NCI-H1436 (cell line): ENCODE data around the gene RSPH6A.
"Not testable (repeated sequence)": the region's sequence is repeated elsewhere in the genome, so short reads cannot be mapped to it uniquely, and the experiment has no call there.

ENCODE experiments used
- DNase-seq: peaks from one replicate; lab custom pipeline; 2025; lab: John Stamatoyannopoulos, UW

RSPH6A gene

DNA sequence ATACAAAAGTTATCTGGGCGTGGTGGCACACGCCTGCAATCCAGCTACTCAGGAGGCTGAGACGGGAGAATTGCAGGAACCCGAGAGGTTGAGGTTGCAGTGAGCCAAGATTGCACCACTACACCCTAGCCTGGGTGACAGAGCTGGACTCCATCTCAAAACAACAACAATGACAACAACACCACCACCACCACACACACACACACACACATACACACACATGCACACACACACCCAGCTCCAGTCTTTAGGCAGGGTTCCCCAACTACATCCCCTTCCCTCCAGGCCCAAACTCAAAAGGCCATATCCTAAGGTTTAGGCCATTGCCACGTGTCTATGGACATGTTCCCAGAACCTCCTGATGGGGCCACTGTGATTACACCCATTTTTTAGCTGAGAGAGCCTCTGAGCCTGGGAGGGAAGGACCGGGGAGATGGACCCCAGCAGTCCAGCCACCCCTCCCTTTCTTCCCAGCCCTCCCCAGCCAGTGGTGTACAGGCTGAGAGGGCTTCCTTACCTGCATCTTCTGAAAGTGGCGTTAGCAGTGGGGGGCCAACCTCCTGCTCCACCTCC is 13.4 kb downstream of the RSPH6A start:
- no peak for DNase-seq

DNA sequence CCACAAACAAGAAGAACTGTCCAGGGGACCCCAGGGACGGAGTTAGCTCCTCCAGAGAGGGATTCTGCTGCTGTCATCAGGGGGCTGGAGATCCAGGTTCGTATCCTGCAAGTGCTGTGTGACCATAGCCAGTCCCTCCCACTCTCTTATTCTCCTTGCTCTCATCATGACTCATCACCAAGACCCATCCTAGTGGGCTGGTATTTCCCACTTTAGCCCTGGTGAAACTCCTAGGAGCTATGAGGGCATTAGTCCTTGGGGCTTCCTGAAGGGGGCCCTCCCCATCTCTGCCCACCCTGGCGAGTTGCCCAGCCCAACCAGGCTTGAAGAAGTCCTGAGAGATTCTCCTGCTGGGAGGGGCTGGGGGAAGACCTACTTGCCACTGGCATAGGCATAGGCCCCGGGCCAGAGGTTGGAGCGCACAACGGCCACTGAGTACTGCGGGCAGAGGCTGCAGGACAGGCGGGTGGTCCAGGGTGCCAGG is 15.0 kb downstream of the RSPH6A start:
- DNase-seq: no peak

DNA sequence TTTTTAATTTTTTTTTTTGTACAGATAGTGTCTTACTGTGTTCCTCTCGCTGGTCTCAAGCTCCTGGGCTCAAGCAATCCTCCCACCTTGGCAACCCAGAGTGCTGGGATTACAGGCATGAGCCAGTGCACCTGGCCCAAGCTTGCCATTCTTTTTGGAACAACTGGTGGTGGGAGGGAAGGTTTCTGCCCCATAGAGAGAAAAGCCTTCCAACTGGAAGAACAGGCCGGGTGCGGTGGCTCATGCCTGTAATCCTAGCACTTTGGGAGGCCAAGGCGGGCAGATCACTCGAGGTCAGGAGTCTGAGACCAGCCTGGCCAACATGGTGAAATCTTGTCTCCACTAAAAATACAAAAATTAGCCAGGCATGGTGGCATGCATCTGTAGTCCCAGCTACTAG is 15.6 kb downstream of the RSPH6A start:
- DNase-seq: not testable (repeated sequence)

DNA sequence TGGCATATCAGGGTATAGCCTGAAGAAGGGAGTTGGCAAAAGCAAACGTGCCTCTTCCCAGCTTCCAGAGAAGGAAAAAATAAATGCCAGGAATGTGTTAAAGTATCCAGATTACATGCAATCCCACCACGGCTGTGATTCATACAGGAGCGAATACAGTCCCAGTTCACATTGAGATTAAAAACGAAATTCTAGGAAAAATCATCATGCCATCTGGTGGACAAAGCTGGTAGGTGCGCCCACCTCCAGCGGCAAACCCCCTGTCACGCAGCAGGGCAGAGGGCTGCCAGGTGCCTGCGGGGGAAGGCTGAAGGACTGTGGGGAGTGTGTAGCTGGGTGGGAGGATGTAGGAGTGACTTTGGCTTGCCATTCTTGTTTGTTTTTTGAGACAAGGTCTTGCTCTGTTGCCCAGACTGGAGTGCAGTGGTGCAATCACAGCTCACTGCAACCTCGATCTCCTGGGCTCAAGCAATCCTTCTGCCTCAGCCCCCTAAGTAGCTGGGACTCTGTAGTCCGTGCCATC is 16.1 kb downstream of the RSPH6A start:
- DNase-seq: peak; percentile 28

DNA sequence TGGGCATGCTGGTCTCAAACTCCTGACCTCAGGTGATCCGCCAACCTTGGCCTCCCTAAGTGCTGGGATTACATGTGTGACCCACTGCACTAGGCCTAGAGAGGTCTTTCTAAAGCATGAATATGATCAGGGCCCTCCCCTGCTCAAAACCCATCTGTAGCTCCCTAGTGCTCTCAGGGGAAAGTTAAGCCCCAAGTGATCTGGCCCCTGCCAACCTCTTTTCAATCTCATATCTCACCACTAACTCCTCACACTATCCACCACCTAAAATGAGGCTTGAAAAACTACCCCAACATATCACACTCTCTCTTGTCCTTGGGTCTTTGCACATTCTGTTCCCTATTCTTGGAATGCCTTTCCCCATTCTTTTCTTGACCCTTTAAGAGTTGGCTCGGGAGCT is 20.5 kb downstream of the RSPH6A start:
- no peak for DNase-seq

DNA sequence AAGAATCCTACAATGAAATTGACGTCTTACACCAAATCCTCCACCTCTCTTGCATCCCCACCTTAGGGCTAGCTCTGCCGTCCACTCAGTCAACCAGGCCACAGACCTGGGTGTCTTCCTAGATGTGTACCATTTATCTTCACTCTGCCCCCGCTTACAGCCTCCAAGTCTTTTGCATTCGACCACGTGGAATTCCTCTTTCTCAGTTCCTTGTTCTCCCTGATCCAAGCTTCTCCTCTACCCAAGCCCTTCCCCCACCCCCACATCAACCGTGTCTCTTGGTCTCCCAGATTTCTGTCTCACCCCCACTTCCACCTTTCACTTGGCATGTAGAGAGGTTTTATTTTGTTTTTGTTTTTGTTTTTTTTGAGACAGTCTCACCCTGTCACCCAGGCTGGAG is 21.2 kb downstream of the RSPH6A start:
- no peak for DNase-seq

DNA sequence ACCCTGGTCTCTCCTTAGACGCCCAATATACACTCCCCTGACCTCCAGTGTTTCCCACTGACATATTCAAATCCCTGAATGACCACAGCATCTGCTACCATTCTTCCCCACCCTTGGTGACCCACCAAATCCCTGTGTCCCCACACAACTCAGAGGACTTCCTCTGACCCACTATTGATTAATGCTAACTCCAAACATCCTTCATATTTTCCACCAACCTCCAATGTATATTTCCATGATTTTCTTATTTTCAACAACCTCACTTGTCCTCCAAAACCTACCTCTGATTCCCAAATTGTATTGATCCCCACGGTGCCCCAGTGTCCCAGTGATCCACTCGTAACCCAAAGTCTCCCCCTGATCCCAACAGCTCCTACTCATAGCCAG is 21.9 kb downstream of the RSPH6A start:
- DNase-seq: no peak

DNA sequence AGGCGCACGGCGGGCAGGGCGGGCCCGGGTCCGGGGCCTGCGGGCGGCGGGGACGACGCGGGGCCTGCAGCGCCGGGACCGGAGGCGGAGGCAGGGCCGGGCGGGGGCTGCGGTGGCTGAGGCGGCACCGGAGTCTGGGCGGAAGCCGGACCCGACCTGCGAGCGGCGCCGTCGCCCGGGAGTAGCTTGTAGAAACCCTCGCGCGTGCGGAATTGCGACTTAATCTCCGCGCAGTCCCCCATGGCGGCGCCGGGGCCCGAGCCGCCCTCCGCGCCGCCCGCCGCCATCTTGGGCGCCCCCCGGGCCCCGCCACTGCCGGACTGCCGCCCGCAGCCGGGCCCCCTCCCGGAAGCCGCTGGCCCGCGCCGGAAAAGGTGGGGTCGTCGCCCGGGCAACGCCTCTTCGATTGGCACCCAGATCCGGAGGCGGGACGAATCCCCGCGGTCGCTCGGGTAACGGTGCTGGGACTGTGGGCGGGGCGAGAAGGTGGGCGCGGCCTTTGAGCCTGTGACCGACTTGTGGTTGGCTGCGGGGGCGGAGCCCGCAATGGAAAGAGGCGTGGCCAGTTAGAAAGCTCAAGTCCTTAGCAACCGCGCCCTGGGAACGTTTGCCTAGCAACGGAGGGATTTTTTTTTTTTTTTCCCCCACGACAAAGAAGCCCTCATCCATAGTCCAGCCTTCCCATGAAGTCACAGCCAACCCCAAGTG is 22.5 kb downstream of the RSPH6A start, which contains the start of gene DMWD:
TSS of gene DMWD (minus strand) at position 376 of the 708 bp plus-strand sequence. CDS start at position 287, 89 bp downstream.
- DNase-seq: peak; percentile 98

DNA sequence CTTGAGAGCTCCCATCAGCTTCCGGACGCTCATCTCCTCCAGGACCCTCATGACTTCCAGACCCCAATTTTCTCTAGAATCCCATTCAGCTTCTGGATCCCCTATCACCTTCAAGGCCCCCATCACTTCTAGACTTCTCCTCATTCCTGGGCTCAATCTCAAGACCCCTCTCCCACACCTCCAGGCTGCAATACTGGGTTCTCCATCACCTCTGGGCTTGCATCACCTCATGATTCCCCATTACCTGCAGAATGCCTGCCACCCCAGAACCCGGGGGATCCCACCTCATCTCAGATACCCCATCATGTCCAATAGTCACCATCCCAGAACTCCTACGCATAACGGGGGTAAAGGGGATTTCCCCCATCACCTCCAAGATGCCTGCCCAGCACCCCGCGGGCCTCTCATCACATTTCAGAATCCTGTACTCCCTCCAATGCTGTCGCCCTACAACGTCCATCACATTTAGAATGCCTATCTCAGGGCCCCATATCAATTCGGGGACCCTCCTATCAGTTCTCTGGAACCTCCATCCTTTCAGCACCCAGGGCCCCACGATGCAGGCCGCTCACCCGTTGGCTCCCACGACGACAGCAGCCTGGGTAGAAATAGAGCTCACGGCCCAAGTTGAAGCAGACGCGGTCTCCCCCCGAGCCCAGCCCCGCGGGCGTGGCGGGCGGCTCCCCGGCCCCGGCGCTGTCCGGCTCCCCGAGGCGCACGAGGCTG is 23.2 kb downstream of the RSPH6A start:
- no peak for DNase-seq

DNA sequence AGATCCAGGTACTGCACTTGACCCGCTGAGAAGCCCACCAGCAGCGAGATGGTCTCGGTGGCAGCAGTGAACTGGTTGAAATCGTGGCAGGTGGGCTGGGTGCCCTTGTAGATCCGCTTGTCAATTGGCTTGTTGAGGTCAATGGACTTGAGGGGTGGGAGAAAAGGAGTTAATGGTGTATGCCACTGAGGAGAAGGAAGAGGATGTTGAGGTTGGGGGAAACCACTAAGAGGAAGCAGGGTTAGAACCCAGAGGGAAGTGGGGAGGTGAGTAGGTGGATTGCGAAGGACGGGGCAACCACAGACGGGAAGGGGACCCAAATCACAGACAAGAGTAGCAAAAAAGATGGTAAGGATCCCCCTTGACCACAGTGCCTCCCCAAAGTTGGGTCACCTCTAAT is 24.2 kb downstream of the RSPH6A start:
- DNase-seq: no peak

DNA sequence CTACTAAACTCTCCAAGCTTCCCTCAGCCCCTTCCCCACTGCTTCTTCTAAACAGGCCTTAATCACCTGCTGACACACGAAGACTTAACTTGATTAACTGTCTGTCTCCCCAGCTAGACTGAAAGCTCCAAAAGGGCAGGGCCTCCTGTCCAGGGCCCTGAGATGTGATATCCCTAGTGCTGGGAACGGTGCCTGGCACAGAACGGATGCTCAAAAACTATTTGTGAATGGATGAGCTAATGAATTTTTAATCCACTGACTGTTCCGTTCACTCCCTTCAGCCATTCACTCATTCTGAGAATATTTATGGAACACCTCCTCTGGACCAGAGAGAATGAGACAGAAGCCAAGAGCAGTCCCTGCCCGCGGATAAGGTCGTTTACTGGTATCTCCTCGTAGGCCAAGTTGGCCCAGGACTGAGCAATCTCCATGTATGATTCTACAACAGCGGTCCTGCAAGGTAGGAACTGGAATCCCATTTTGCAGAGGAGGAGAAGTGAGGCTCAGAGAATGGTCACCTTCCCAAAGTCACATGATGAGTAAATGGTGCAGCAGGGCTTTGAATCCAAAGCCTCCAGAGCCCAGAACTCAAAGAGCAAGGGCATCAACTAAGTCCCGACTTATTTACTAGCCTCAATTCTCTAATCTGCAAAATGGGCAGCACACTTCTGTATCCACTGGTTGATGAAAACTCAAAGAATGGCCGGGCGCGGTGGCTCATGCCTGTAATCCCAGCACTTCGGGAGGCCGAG is 25.9 kb downstream of the RSPH6A start:
- no peak for DNase-seq

DNA sequence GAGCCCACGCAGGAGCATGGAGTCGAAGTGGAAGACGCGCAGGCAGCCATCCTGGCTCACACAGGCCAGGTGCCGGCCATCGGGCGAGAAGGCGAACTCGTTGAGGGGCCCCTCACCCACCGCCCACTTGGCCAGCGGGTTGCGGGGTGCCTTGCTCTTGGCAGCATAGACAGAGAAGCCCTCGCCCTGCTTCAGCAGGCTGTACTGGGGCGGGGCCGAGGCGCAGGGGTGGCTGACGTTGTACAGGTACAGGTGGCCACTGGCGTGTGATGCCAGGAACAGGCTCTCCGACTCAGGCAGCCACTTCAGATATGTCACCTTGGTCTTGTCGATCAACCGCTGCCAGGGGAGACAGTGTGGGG is 28.6 kb downstream of the RSPH6A start:
- no peak for DNase-seq

DNA sequence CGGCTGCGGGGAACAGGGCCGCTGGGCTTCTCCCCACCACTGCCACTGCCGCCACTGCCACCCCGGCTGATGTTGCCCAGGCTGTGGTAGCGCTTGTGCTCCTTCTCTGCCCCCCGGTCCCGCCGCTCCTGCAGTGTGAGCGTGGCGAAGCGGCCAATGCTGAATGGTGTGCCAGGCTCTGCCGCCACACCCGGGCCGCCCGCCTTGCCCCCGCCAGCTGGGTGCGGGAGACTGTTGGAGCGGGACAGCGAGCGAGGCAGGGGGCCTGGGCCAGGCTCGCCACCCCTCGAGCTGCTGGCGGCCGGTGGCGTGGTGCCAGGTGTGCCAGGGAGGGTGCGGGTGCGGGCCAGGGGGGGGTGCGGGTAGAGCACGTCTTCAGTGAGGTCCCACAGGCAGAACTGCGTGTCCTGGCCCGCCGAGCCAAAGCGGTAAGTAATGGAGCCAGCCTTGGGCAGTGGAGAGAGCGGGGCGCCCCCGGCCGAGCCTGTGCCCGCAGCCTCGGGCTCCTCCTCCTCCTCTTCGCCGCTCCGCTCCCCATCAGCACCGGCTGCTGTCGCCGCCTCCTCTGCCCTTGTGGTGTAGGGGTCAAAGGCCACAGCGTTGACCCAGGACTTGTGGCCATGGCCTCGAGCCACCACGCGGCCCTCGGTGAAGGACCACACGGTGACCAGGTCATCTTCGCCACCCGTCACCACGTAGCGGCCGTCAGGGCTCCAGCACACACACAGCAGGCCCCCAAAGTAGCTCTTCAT is 29.2 kb downstream of the RSPH6A start:
- DNase-seq: no peak

DNA sequence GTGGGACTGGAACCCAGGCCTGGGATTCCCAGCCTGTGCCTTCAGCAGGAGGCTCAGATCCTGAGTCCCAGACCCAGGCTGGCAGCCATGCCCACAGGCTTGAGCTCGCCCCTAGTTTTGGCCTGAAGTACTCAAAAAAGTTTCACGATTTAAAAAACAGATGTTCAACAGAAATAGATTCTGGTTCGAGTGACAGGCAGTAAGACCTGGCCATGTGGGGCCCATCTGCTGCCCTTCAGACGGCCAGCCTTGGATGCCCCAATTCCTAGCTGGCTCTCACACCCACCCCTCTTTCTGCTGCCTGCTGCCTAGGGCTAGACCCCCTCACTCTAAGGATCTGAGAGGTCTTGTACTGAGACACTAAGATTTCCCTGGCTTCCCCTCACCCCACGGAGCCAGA is 30.0 kb downstream of the RSPH6A start:
- no peak for DNase-seq

DNA sequence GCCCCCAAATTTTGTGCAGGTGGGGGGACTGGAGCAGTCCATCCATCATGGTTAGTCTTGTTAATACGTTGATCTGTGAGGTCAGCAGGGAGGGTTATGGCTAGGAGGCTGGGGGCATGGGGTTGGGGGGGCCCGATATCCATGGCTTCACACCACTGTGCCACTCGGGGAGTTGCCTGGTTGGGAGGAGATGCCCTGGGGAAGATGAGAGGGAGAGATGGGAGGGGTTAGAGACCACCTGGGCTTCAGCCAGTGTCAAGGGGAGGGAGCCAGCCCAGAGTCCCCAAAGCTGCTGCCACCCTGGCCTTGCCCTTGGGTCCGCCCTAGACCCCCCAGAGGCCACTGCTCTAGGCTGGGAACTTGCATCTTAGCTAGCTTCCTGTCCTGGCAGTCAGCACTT is 31.0 kb downstream of the RSPH6A start:
- no peak for DNase-seq

DNA sequence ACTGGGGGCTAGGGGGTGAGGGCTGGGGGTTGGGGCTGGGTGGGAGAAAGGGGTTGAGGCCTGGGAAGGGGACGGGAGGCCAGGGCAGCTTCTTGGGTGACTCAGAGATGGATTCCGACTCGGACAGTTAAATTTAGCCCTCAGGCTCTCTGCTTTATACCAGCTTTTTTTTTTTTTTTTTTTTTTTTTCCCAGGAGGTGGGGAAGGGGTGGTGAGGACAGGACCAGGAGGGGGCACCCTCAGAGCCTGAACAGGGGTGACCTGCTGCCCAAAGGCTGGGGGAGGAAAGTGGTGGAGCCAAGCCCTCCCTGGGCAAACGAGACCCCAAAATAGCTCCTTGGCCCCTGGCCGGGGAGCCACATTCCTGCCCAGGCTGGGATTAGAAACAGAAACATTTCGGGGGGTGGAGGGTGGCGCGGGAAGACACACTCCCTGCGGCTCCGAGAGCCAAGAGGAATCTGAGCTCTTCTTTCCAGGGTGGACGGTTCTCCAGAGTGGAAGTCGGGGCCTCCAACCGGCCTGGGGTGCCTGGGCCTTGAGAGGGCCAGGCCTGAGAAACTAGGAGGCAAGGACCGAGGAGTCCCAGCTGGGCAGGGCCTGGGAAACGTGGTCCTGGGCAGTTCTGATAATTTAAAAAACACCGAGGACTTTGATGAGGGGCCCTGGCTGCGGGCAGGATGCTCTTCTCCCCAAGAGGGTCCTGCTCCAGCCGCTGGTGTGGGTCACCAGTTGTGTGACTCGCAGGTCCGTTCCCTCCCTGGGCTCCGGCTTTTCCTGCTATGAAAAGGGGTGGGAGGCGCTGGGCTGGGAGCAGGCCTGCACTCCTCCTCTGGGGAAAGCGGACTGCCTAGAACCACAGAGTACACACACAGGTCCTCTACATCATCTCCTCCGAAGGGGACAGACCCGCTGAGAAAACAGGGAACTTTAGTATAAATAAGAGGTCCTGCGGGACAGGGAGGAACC is 32.0 kb downstream of the RSPH6A start:
- no peak for DNase-seq

DNA sequence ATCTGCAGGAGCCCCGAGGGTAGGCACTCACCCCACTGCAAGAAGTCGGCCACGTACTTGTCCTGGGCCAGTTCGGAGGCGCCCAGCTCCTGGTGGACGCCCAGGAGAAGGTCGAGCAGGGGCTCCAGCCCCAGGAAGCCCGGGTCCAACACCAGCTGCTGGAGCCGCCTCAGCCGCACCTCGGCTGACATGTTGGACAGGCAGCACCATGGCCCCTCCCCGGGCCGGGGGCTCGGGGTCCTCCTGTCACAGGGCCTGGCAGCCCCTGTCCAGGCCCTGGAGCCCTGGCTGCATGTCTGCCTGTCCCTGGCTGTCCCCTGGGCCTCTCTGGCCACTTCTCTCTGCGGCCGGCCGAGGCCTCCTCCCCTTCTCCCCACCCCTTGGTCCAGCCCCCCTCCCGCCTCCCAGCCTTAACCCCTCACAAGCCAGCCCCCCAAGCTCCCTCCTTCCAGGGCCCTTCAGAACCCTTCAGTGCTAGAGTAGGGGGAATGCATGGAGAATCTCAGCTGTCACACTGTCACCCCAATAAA is 32.9 kb downstream of the RSPH6A start, which contains the start of gene DMPK:
TSS of gene DMPK (minus strand) at position 329 of the 530 bp plus-strand sequence. CDS start at position 191, 138 bp downstream.
- DNase-seq: no peak

DNA sequence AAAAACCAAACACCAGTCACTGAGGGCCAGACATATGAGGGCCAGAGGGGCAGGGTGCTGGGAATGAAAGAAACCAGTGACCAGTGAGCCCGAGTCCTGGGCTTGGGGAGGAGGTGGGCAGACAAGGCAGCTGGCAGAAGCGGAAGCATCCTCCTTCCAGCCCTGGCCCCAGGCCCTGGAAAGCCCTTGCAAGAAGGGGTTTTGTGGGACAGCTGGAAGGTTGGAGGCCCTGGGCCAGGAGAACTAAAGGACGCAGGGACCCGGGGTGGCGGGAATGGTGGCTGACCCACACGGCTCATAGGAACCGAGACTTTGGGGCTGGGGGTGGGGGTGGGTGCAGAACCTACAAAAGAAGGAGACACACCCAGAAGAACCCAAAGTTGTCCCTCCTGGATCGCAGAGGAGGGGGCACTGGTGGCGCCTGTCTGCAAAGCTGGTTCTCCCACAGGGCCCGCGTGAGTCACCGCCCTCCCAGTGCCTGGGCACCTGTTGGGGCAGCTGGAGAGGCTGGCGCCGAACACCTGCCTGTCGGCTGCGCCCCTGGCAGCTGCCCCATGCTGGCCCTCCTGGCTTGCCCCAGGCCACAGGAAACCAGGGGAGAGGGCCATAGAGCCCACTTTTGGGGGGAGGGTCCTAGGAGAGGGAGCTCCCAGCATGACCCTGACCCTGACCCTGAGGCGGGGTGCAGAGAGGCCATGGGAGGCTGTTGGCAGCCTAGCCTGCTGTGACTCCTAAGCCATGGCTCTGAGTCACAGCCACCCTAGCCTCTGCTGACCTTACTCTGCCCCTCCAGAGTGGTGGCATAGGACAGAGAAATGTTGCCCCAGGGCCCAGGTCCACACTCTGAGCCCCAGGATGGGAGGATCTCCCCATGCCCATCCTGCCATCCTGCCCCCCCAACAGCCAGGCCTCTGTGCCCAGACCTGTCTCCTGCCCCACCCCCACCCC is 33.6 kb downstream of the RSPH6A start:
- peak; percentile 67 for DNase-seq
